Colonic mucosa (tissue), 4 donors: ENCODE results near the gene SETDB2. TPM values are rescaled to one million over a fixed set of nuclear protein-coding genes. Genes with fewer than 3 reads are reported as not detected.

Experiments
- DNase-seq: peaks from one replicate; pipeline ENCODE4 v3.0.0-alpha.2; 2020
- H3K27ac ChIP-seq: fragments of 200-600 bp; one replicate; pipeline ENCODE4 v1.8.0; 2021
- H3K27me3 ChIP-seq: fragments of 200-600 bp; one replicate; pipeline ENCODE4 v1.8.0; 2021
- H3K36me3 ChIP-seq: fragments of 200-600 bp; one replicate; pipeline ENCODE4 v1.8.0; 2021
- H3K4me1 ChIP-seq: fragments of 200-600 bp; one replicate; pipeline ENCODE4 v1.8.0; 2021; ENCODE audit warnings: mild to moderate bottlenecking
- H3K4me3 ChIP-seq: fragments of 200-600 bp; one replicate; pipeline ENCODE4 v1.8.0; 2021
- H3K9ac ChIP-seq, 2 donors: one replicate each; pipeline ENCODE4 v1.7.0; 2013; ENCODE audit warnings: control low read depth in 2 of 2, low read depth in 2 of 2, low read length in 2 of 2
- H3K9me3 ChIP-seq: fragments of 200-600 bp; one replicate; pipeline ENCODE4 v1.8.0; 2021
- CTCF ChIP-seq: fragments of 200-600 bp; IDR thresholded peaks from one replicate; pipeline ENCODE4 v1.8.0; 2022; ENCODE audit warnings: antibody characterized with exemption, mild to moderate bottlenecking
- intact Hi-C: fragments of 100-400 bp; cut with DNase I; formaldehyde crosslinking; loops from one replicate; pipeline ENCODE4 v1.14.1; 2022
- total RNA-seq, 2 donors: library from RNA; stranded (reverse); fragmentation: NEBNext Ultra II Directional in 1 of 2; extraction: Animal tissue kit (Norgen Biotek cat#: 25700) in 1 of 2; gene quantifications; one replicate each; pipeline ENCODE4 v1.2.1, GENCODE V29; 2021
- donor health status: healthy.
- donor health status: DM: no; HTN: no; CAD: no.
- donor health status: DM: no; HTN: no; CAD: no.

SETDB2 gene
- 1 to 10 TPM; 7.7 to 9.5 TPM for total RNA-seq

- Histone ChIP-seq H3K9me3 (no peaks in the 10 kb centered on the region), H3K4me3 (peak within 1 kb of the TSS; percentile 63), H3K27ac (peak within 1 kb of the TSS; percentile 98), H3K9ac (peak within 1 kb of the TSS; percentile 82 to 90), H3K36me3 (no peaks in the 10 kb centered on the region), H3K4me1 (no peaks in the 10 kb centered on the region), H3K27me3 (no peaks in the 10 kb centered on the region)
- peak; percentile 33 for TF ChIP-seq CTCF
- DNase-seq = peak; percentile 99
- intact Hi-C loops = loop anchor here (10.0 kb wide), 2 partner anchors 51 to 141 kb away; partner anchors contain the start of genes PHF11 and RCBTB1
Observed at GRCh38 chr13:49443704-49444523, at the start of gene SETDB2, which contains the start of gene CAB39L. Gene SETDB2 (plus strand): TSS chr13:49444274. CDS start chr13:49451894, 7,620 bp downstream. Gene CAB39L (minus strand): TSS chr13:49444064. CDS start chr13:49382910, 61,154 bp downstream.

GRCh38 chr13:49395451-49395865 lies 48.6 kb upstream of the SETDB2 start:
- Histone ChIP-seq H3K4me3 (no peak overlapping the region), H3K4me1 (no peaks in the 10 kb centered on the region), H3K27ac (no peak overlapping the region), H3K9ac (no peak overlapping the region), H3K9me3 (no peaks in the 10 kb centered on the region), H3K27me3 (no peaks in the 10 kb centered on the region), H3K36me3 (no peaks in the 10 kb centered on the region)
- intact Hi-C loops = no loop called here
- no peak for DNase-seq
- no peak for TF ChIP-seq CTCF

GRCh38 chr13:49395878-49396380 lies 48.1 kb upstream of the SETDB2 start:
- Histone ChIP-seq H3K27me3 (no peaks in the 10 kb centered on the region), H3K9ac (no peak overlapping the region), H3K27ac (no peak overlapping the region), H3K36me3 (no peaks in the 10 kb centered on the region), H3K4me3 (no peak overlapping the region), H3K9me3 (no peaks in the 10 kb centered on the region), H3K4me1 (no peaks in the 10 kb centered on the region)
- intact Hi-C loops = no loop called here
- no peak for TF ChIP-seq CTCF
- DNase-seq = no peak

- Histone ChIP-seq H3K27ac (peak overlapping the region; percentile 1), H3K9ac (no peak overlapping the region), H3K36me3 (no peaks in the 10 kb centered on the region), H3K4me3 (peak overlapping the region; percentile 1), H3K4me1 (no peaks in the 10 kb centered on the region), H3K9me3 (no peaks in the 10 kb centered on the region), H3K27me3 (no peaks in the 10 kb centered on the region)
- no peak for TF ChIP-seq CTCF
- intact Hi-C loops = no loop called here
- no peak for DNase-seq
Observed at GRCh38 chr13:49399801-49400472, 44.1 kb upstream of the SETDB2 start.

- peak overlapping the region; percentile 12 for H3K4me3 ChIP-seq
- H3K27me3 ChIP-seq = no peaks in the 10 kb centered on the region
- H3K4me1 ChIP-seq = no peaks in the 10 kb centered on the region
- no peaks in the 10 kb centered on the region for H3K36me3 ChIP-seq
- H3K9me3 ChIP-seq = no peaks in the 10 kb centered on the region
- DNase-seq = peak; percentile 44
- peak overlapping the region; percentile 66 for H3K27ac ChIP-seq
- intact Hi-C loops = no loop called here
- H3K9ac ChIP-seq = peak overlapping the region in 1 of 2 donors; percentile 7
- no peak for TF ChIP-seq CTCF
Observed at GRCh38 chr13:49400755-49401659, 43.1 kb upstream of the SETDB2 start.
